Type B pancreatic cell (in vitro differentiated cells): ENCODE data around the gene TGOLN2. TPM values are rescaled to one million over a fixed set of nuclear protein-coding genes. Genes with fewer than 3 reads are reported as not detected.

Experiments used
- DNase-seq: peaks from one replicate; pipeline ENCODE4 v3.0.0; 2021; ENCODE audit warnings: mixed read lengths; ENCODE audit not compliant: unreplicated experiment; ENCODE audit errors: extremely low spot score
- H3K27ac Mint-ChIP-seq: 2 replicates; pipeline ENCODE4 v1.8.0; 2021; ENCODE audit warnings: mild to moderate bottlenecking, mixed read lengths
- H3K27me3 Mint-ChIP-seq: 2 replicates; pipeline ENCODE4 v1.8.0; 2021; ENCODE audit warnings: mixed read lengths
- H3K36me3 Mint-ChIP-seq: 2 replicates; pipeline ENCODE4 v1.8.0; 2021; ENCODE audit warnings: mixed read lengths
- H3K4me1 Mint-ChIP-seq: one replicate; pipeline ENCODE4 v1.8.0; 2021; ENCODE audit warnings: mixed read lengths; ENCODE audit not compliant: unreplicated experiment
- H3K4me3 Mint-ChIP-seq: 2 replicates; pipeline ENCODE4 v1.8.0; 2021; ENCODE audit warnings: mild to moderate bottlenecking, mixed read lengths
- H3K9me3 Mint-ChIP-seq: 2 replicates; pipeline ENCODE4 v1.8.0; 2021; ENCODE audit warnings: mixed read lengths
- CTCF ChIP-seq: fragments of 200-600 bp; sonication (generic); conservative IDR thresholded peaks from 2 replicates; pipeline ENCODE4 v1.5.0; 2021; ENCODE audit warnings: antibody characterized with exemption, mild to moderate bottlenecking
- long read RNA-seq: library from polyadenylated mRNA; unstranded; transcript quantifications from one replicate; pipeline ENCODE4 v2.0.0, GENCODE V29; 2020
- total RNA-seq: library from RNA; stranded (reverse); gene quantifications from 2 replicates; pipeline ENCODE4 v1.2.1, GENCODE V29; 2021; ENCODE audit warnings: low replicate concordance

TGOLN2 gene
- 54.0 and 65.3 TPM in 2 replicates for total RNA-seq
- long read RNA-seq, full-length matches to known transcripts, result 69 of 92 reads
- long read RNA-seq, partial matches to known transcripts, result 15 of 92 reads
- long read RNA-seq, other reads (novel, unspliced or antisense), result 8 of 92 reads

GRCh38 chr2:85327822-85328617 is at the start of gene TGOLN2:
Gene TGOLN2, minus strand, starts transcription at chr2:85327989. Its CDS starts 27 bp downstream, at chr2:85327962.
- H3K9me3 Mint-ChIP-seq, result no peaks in the 10 kb centered on the region
- DNase-seq, result peak; percentile 94

GRCh38 chr2:85377083-85377482 is 49.3 kb upstream of the TGOLN2 start:
- Mint-ChIP-seq H3K27me3 (no peaks in the 10 kb centered on the region), H3K27ac (no peak overlapping the region), H3K9me3 (no peaks in the 10 kb centered on the region), H3K4me3 (peak overlapping the region; percentile 25), H3K4me1 (peaks cover 8% of the 10 kb centered on the region), H3K36me3 (peaks cover 39% of the 10 kb centered on the region)
- no peak for DNase-seq
- TF ChIP-seq CTCF, result no peak

More at GRCh38 chr2:85327822-85328617, at the start of gene TGOLN2:
- H3K4me1 Mint-ChIP-seq, result peaks cover 33% of the 10 kb centered on the region
- H3K27me3 Mint-ChIP-seq, result no peaks in the 10 kb centered on the region
- peak within 1 kb of the TSS; percentile 97 for H3K4me3 Mint-ChIP-seq
- peaks cover 11% of the 10 kb centered on the region for H3K36me3 Mint-ChIP-seq
- no peak for TF ChIP-seq CTCF
- H3K27ac Mint-ChIP-seq, result peak within 1 kb of the TSS; percentile 95

- Mint-ChIP-seq H3K36me3 (peaks cover 38% of the 10 kb centered on the region), H3K4me3 (peak overlapping the region; percentile 25), H3K27ac (no peak overlapping the region), H3K27me3 (no peaks in the 10 kb centered on the region), H3K4me1 (peaks cover 8% of the 10 kb centered on the region), H3K9me3 (no peaks in the 10 kb centered on the region)
- DNase-seq, result no peak
- TF ChIP-seq CTCF, result no peak
Measured at GRCh38 chr2:85376291-85377065, 48.7 kb upstream of the TGOLN2 start.

GRCh38 chr2:85371045-85371444 is 43.3 kb upstream of the TGOLN2 start:
- Mint-ChIP-seq H3K4me1 (no peaks in the 10 kb centered on the region), H3K27me3 (no peaks in the 10 kb centered on the region), H3K27ac (no peak overlapping the region), H3K36me3 (peaks cover 16% of the 10 kb centered on the region), H3K9me3 (no peaks in the 10 kb centered on the region), H3K4me3 (no peak overlapping the region)
- no peak for TF ChIP-seq CTCF
- no peak for DNase-seq

GRCh38 chr2:85369500-85369899 is 41.7 kb upstream of the TGOLN2 start:
- Mint-ChIP-seq H3K27ac (no peak overlapping the region), H3K36me3 (peaks cover 8% of the 10 kb centered on the region), H3K4me3 (no peak overlapping the region), H3K27me3 (no peaks in the 10 kb centered on the region), H3K4me1 (no peaks in the 10 kb centered on the region), H3K9me3 (no peaks in the 10 kb centered on the region)
- no peak for TF ChIP-seq CTCF
- DNase-seq, result no peak
